Caco-2 (cell line): Measurements from ENCODE around the gene PLS3. TPM values are rescaled to one million over a fixed set of nuclear protein-coding genes. Genes with fewer than 3 reads are reported as not detected.
"Not testable (repeated sequence)": the region's sequence is repeated elsewhere in the genome, so short reads cannot be mapped to it uniquely, and the experiment has no call there.

Experiments used
- BruUV-seq: library from RNA; stranded (reverse); fragments of 400-500 nt; replicated peaks from 2 replicates; lab custom pipeline; 2021; lab: Mats Ljungman, UMichigan
- CTCF ChIA-PET: fragments of 300-600 bp; sonication (Branson Sonifier 250); formaldehyde crosslinking; loops from one replicate; lab custom pipeline; 2022; ENCODE audit warnings: antibody characterized with exemption; lab: Charles Lee
- POLR2A ChIA-PET: fragments of 300-600 bp; sonication (Branson Sonifier 250); formaldehyde crosslinking; loops from one replicate; lab custom pipeline; 2022; ENCODE audit warnings: antibody characterized with exemption; lab: Charles Lee
- DNase-seq, 2 experiments: peaks; one replicate each; pipeline versions ENCODE4 v3.0.0 to v3.0.0-alpha.2; 2020 to 2022
- H3K27me3 ChIP-seq: replicated peaks from 2 replicates; pipeline ENCODE4 v1.6.0; 2011; ENCODE audit warnings: low read length; ENCODE audit not compliant: control insufficient read depth, insufficient read depth
- H3K36me3 ChIP-seq: 2 replicates; pipeline ENCODE4 v1.5.1; 2011; ENCODE audit warnings: low read length; ENCODE audit not compliant: control insufficient read depth, insufficient read depth
- H3K4me1 ChIP-seq: fragments of 250-450 bp; sonication (Bioruptor Pico); 2 replicates; pipeline ENCODE4 v1.5.1; 2020; ENCODE audit warnings: mild to moderate bottlenecking
- H3K4me3 ChIP-seq: 2 replicates; pipeline ENCODE4 v1.5.1; 2011; ENCODE audit warnings: low read depth, mild to moderate bottlenecking, control low read depth, low read length
- H3K9me3 ChIP-seq: fragments of 250-450 bp; sonication (Bioruptor Pico); 2 replicates; pipeline ENCODE4 v1.5.1; 2020; ENCODE audit warnings: mild to moderate bottlenecking, moderate library complexity
- H3K27ac Mint-ChIP-seq: one replicate; pipeline ENCODE4 v1.8.0; 2022; ENCODE audit warnings: mixed read lengths; ENCODE audit not compliant: unreplicated experiment
- H3K27me3 Mint-ChIP-seq: one replicate; pipeline ENCODE4 v1.8.0; 2022; ENCODE audit warnings: mixed read lengths; ENCODE audit not compliant: insufficient read depth, unreplicated experiment
- H3K36me3 Mint-ChIP-seq: one replicate; pipeline ENCODE4 v1.8.0; 2022; ENCODE audit warnings: mild to moderate bottlenecking, mixed read lengths; ENCODE audit not compliant: insufficient read depth, unreplicated experiment
- H3K4me1 Mint-ChIP-seq: one replicate; pipeline ENCODE4 v1.8.0; 2022; ENCODE audit warnings: low read depth, mixed read lengths; ENCODE audit not compliant: unreplicated experiment
- H3K4me3 Mint-ChIP-seq: one replicate; pipeline ENCODE4 v1.8.0; 2022; ENCODE audit warnings: mild to moderate bottlenecking, moderate library complexity, mixed read lengths; ENCODE audit not compliant: unreplicated experiment
- H3K9me3 Mint-ChIP-seq: one replicate; pipeline ENCODE4 v1.8.0; 2022; ENCODE audit warnings: mixed read lengths; ENCODE audit not compliant: unreplicated experiment
- CTCF ChIP-seq, 2 experiments: fragments of 200-600 bp in 1 of 2; IDR thresholded peaks; 1 replicate in 1 of 2; 2 replicates in 1 of 2; pipeline versions ENCODE4 v1.5.1 to v1.8.0; 2011 to 2022; ENCODE audit warnings: antibody characterized with exemption in 1 of 2, control low read depth in 1 of 2, inconsistent platforms in 1 of 2, low read depth in 1 of 2, low read length in 1 of 2, mild to moderate bottlenecking in 1 of 2, moderate library complexity in 1 of 2; ENCODE audit not compliant: insufficient read depth in 1 of 2, severe bottlenecking in 1 of 2, unreplicated experiment in 1 of 2
- intact Hi-C: fragments of 100-400 bp; cut with micrococcal nuclease; formaldehyde crosslinking; loops from one replicate; pipeline ENCODE4 v1.10.0; 2022; ENCODE audit not compliant: unreplicated experiment
- total RNA-seq: library from RNA; stranded (reverse); gene quantifications from 2 replicates; pipeline ENCODE4 v1.2.3, GENCODE V29; 2022

PLS3 gene
- total RNA-seq, 1 experiment from 2014 or later: 213 TPM

- intact Hi-C loops: no loop called here
- ChIA-PET POLR2A (no interaction called here), CTCF (interaction anchor here (0.7 kb wide), 1 partner anchor 250 kb away, joined by 3 read pairs; no protein-coding TSS in a partner anchor)
- no peaks in the 10 kb centered on the region for H3K4me1 Mint-ChIP-seq
- Histone ChIP-seq H3K36me3 (no peaks in the 10 kb centered on the region; the same call in 1 of the 2 replicates), H3K9me3 (no peaks in the 10 kb centered on the region), H3K4me3 (no peak overlapping the region), H3K4me1 (no peaks in the 10 kb centered on the region), H3K27me3 (no peaks in the 10 kb centered on the region)
- no peak overlapping the region for H3K27ac Mint-ChIP-seq
- no TSS peak for BruUV-seq
- H3K36me3 Mint-ChIP-seq: peaks cover 30% of the 10 kb centered on the region
- no peak overlapping the region for H3K4me3 Mint-ChIP-seq
- TF ChIP-seq CTCF (IDR thresholded peaks at IDR 0.05; ENCODE audit: insufficient read depth in 1 of 2, low read depth in 1 of 2, low read length in 1 of 2, severe bottlenecking in 1 of 2, unreplicated experiment in 1 of 2): no peak
- no peaks in the 10 kb centered on the region for H3K27me3 Mint-ChIP-seq
- DNase-seq: no peak
- no peaks in the 10 kb centered on the region for H3K9me3 Mint-ChIP-seq
These were observed 64.8 kb downstream of the PLS3 start for GRCh38 chrX:115625572-115626301.

DNA sequence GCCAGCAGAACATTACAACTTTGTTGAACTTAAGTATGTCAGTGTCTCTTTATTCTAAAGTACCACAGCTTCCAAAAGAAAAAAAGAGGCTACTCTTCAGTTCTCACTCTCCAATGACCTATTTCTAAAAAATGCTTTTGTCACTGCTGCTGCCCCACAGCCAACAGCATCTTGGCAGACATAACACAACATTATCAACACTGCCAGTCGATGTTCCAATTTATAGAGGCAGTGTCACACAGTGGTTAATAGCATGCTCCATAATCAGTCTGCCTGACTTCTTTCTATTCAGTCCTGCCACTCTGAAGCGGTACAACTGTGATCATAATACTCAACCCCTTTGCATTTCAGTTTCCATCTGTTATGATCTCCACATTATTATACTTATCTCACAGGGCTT is 69.2 kb downstream of the PLS3 start:
- intact Hi-C loops: no loop called here
- no peak overlapping the region for H3K4me3 ChIP-seq
- no peaks in the 10 kb centered on the region for H3K27me3 ChIP-seq
- H3K27me3 Mint-ChIP-seq: no peaks in the 10 kb centered on the region
- H3K9me3 Mint-ChIP-seq: no peaks in the 10 kb centered on the region
- peaks cover 29% of the 10 kb centered on the region for H3K36me3 Mint-ChIP-seq
- no peaks in the 10 kb centered on the region for H3K4me1 ChIP-seq
- no peak overlapping the region for H3K4me3 Mint-ChIP-seq
- no peak for TF ChIP-seq CTCF (IDR thresholded peaks at IDR 0.05; ENCODE audit: insufficient read depth in 1 of 2, low read depth in 1 of 2, low read length in 1 of 2, severe bottlenecking in 1 of 2, unreplicated experiment in 1 of 2)
- no peaks in the 10 kb centered on the region for H3K9me3 ChIP-seq
- H3K27ac Mint-ChIP-seq: no peak overlapping the region
- POLR2A ChIA-PET: no interaction called here
- CTCF ChIA-PET: no interaction called here
- no TSS peak for BruUV-seq
- no peaks in the 10 kb centered on the region for H3K4me1 Mint-ChIP-seq
- H3K36me3 ChIP-seq: no peaks in the 10 kb centered on the region; the same call in 1 of the 2 replicates
- DNase-seq: no peak

DNA sequence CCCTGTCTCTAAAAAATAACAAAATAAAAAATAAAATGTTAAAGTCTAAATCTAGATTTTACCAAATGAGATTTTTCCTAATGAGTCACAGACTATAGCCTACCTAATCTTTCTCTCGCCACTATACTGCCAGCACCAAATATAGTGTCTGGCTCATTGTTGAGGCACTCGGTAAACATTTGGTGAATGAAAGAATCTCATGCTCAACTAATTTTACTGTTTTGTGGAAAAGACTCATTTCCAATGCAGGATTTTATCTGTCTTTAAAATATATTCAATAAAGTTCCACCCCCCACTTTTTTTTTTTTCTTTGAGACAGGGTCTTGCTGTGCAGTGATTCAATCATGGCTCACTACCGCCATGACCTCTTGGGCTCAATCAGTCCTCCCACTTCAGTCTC is 71.5 kb downstream of the PLS3 start:
- no peaks in the 10 kb centered on the region for H3K4me1 Mint-ChIP-seq
- H3K36me3 ChIP-seq: no peaks in the 10 kb centered on the region; the same call in none of the 2 replicates
- no peak for TF ChIP-seq CTCF (IDR thresholded peaks at IDR 0.05; ENCODE audit: insufficient read depth in 1 of 2, low read depth in 1 of 2, low read length in 1 of 2, severe bottlenecking in 1 of 2, unreplicated experiment in 1 of 2)
- DNase-seq: no peak
- ChIA-PET POLR2A (no interaction called here), CTCF (no interaction called here)
- intact Hi-C loops: no loop called here
- H3K27me3 Mint-ChIP-seq: no peaks in the 10 kb centered on the region
- peaks cover 32% of the 10 kb centered on the region for H3K36me3 Mint-ChIP-seq
- H3K9me3 Mint-ChIP-seq: no peaks in the 10 kb centered on the region
- no peak overlapping the region for H3K4me3 Mint-ChIP-seq
- no peaks in the 10 kb centered on the region for H3K9me3 ChIP-seq
- no peak overlapping the region for H3K4me3 ChIP-seq
- H3K4me1 ChIP-seq: no peaks in the 10 kb centered on the region
- BruUV-seq: no TSS peak
- H3K27me3 ChIP-seq: no peaks in the 10 kb centered on the region
- H3K27ac Mint-ChIP-seq: no peak overlapping the region

DNA sequence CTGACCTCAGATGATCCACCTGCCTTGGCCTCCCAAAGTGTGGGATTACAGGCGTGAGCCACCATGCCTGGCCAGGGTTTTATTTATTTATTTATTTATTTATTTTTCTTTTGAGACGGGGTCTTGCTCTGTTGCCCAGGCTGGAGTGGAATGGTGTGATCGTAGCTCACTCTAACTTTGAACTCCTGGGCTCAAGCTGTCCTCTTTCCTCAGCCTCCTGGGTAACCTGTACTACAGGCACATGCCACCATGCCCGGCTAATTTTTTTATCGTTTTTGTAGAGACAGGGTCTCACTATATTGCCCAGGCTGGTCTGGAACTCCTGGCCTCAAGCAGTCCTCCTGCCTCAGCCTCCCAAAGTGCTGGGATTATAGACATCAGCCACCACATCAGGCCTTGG is 72.4 kb downstream of the PLS3 start:
- CTCF ChIA-PET, H3K27me3 ChIP-seq, H3K9me3 Mint-ChIP-seq, DNase-seq, H3K4me1 Mint-ChIP-seq, POLR2A ChIA-PET, H3K27me3 Mint-ChIP-seq, intact Hi-C loops, H3K4me1 ChIP-seq, H3K9me3 ChIP-seq, H3K27ac Mint-ChIP-seq, H3K4me3 ChIP-seq, H3K36me3 ChIP-seq, H3K4me3 Mint-ChIP-seq, BruUV-seq: not testable (repeated sequence)
- H3K36me3 Mint-ChIP-seq: peaks cover 34% of the 10 kb centered on the region
